Spleen (tissue), 7 donors: ENCODE measurements around the gene CFAP99.

Experiments used
- POLR2A ChIP-seq, 3 donors: fragments of 450-650 bp; IDR thresholded peaks; one replicate each; pipeline ENCODE4 v1.5.1; 2017; ENCODE audit warnings: antibody characterized with exemption in 3 of 3, mild to moderate bottlenecking in 1 of 3
- POLR2AphosphoS5 ChIP-seq, 3 donors: sonication (generic); formaldehyde crosslinking; IDR thresholded peaks; one replicate each; pipeline ENCODE4 v1.5.1; 2017; ENCODE audit warnings: antibody characterized with exemption in 3 of 3
- TF ChIP-seq, protein P1 (sequence below), 11 experiments: fragments of 200-600 bp in 7 of 11; fragments of 450-650 bp in 4 of 11; sonication (generic) in 4 of 11; IDR thresholded peaks in 8 of 11; conservative IDR thresholded peaks in 3 of 11; 1 replicate in 7 of 11; 2 replicates in 4 of 11; pipeline versions ENCODE4 v1.4.0 to v1.8.0; 2016 to 2021; ENCODE audit warnings: antibody characterized with exemption in 11 of 11, inconsistent platforms in 4 of 11, mild to moderate bottlenecking in 1 of 11
- donor health status: DM: no; HTN: no; CAD: no; lungs with moderate emphysema.
- donor health status: DM: no; HTN: no; CAD: no.
- donor health status: DM: no; HTN: no; CAD: no.

GRCh38 chr4:2510351-2511259 lies 91.8 kb downstream of the CFAP99 start:
- TF ChIP-seq POLR2AphosphoS5 (IDR thresholded peaks at IDR 0.05), result peak in 1 of 3 donors; percentile 11
- TF ChIP-seq, protein P1, sequence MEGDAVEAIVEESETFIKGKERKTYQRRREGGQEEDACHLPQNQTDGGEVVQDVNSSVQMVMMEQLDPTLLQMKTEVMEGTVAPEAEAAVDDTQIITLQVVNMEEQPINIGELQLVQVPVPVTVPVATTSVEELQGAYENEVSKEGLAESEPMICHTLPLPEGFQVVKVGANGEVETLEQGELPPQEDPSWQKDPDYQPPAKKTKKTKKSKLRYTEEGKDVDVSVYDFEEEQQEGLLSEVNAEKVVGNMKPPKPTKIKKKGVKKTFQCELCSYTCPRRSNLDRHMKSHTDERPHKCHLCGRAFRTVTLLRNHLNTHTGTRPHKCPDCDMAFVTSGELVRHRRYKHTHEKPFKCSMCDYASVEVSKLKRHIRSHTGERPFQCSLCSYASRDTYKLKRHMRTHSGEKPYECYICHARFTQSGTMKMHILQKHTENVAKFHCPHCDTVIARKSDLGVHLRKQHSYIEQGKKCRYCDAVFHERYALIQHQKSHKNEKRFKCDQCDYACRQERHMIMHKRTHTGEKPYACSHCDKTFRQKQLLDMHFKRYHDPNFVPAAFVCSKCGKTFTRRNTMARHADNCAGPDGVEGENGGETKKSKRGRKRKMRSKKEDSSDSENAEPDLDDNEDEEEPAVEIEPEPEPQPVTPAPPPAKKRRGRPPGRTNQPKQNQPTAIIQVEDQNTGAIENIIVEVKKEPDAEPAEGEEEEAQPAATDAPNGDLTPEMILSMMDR (IDR thresholded peaks at IDR 0.05 in 8 of 11, conservative IDR thresholded peaks at IDR 0.05 in 3 of 11), result no peak
- no peak for TF ChIP-seq POLR2A (IDR thresholded peaks at IDR 0.05)
